ENCODE data around the gene CDCA3. TPM values are rescaled to one million over a fixed set of nuclear protein-coding genes. Genes with fewer than 3 reads are reported as not detected.

Gene CDCA3
- total RNA-seq, 1 experiment from 2014 or later: 61.8 TPM

DNA sequence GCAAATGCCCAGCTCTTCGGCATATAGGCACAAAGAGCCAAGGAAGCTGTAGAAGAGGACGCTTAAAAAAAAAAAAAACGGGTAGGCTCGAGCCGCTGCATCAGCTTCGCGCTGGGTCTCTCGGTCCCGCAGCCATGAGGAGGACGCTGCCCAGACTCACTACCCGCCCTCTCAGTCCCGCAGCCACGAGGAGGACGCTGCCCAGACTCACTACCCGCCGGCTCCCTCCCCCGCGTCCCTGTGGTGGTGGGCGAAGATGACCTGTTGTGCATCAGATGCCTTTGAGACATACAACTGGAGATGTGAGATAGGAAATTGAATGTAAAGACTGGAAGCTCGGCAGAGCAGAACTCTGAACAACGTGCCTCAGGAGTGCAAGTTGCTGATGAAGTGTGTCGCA, 33.5 kb upstream of the CDCA3 start:
- peak overlapping the region; percentile 25 for H3K27ac Mint-ChIP-seq
- CTCF ChIA-PET: interaction anchor here (1.7 to 2.0 kb wide), 2 partner anchors 12 to 15 kb away, joined by 8 to 11 read pairs; no protein-coding TSS in a partner anchor
- H3K36me3 Mint-ChIP-seq: peaks cover 7% of the 10 kb centered on the region; the same call in 1 of the 2 replicates
- no peak for TF ChIP-seq NFATC4 (CRISPR knock-in tag; IDR thresholded peaks at IDR 0.05)
- no peak for TF ChIP-seq NFYB (CRISPR knock-in tag; conservative IDR thresholded peaks at IDR 0.05; ENCODE audit: low read depth)
- TF ChIP-seq ZNF532 (CRISPR knock-in tag; IDR thresholded peaks at IDR 0.05; ENCODE audit: borderline replicate concordance): no peak
- no peak for TF ChIP-seq HMGXB4 (CRISPR knock-in tag; IDR thresholded peaks at IDR 0.05)
- TF ChIP-seq FOXP4 (CRISPR knock-in tag; IDR thresholded peaks at IDR 0.05): no peak
- peaks cover 39% of the 10 kb centered on the region for H3K4me1 Mint-ChIP-seq
- DNase-seq (ENCODE audit: low spot score): no peak
- no peak overlapping the region for H3K4me3 Mint-ChIP-seq
- no peaks in the 10 kb centered on the region for H3K27me3 Mint-ChIP-seq (ENCODE audit: low read depth)
- peak; percentile 33; the same call in 1 of the 2 replicates for ATAC-seq
- H3K9me3 Mint-ChIP-seq: no peaks in the 10 kb centered on the region
- POLR2A ChIA-PET: interaction anchor here (1.2 kb wide), 1 partner anchor 10 kb away, joined by 3 read pairs; no protein-coding TSS in a partner anchor

GRCh38 chr12:6883683-6884082, 32.6 kb upstream of the CDCA3 start:
- Mint-ChIP-seq H3K4me1 (peaks cover 35% of the 10 kb centered on the region), H3K4me3 (no peak overlapping the region), H3K9me3 (no peaks in the 10 kb centered on the region), H3K36me3 (peaks cover 7% of the 10 kb centered on the region; the same call in 1 of the 2 replicates), H3K27me3 (ENCODE audit: low read depth) (no peaks in the 10 kb centered on the region), H3K27ac (no peak overlapping the region)
- DNase-seq (ENCODE audit: low spot score) (no peak), ATAC-seq (no peak)
- CTCF ChIA-PET: interaction anchor here (1.7 to 3.7 kb wide), 2 partner anchors 11 to 14 kb away, joined by 8 to 17 read pairs; partner anchors contain the start of gene SPSB2
- POLR2A ChIA-PET: interaction anchor here (1.2 kb wide), 1 partner anchor 9 kb away, joined by 3 read pairs; no protein-coding TSS in a partner anchor
- TF ChIP-seq ZNF281 (CRISPR knock-in tag; IDR thresholded peaks at IDR 0.05): no peak
- no peak for TF ChIP-seq SMAD4 (CRISPR knock-in tag; IDR thresholded peaks at IDR 0.05)
- TF ChIP-seq ZNF423 (CRISPR knock-in tag; IDR thresholded peaks at IDR 0.05): no peak
- TF ChIP-seq E2F5 (CRISPR knock-in tag; IDR thresholded peaks at IDR 0.05): no peak
- TF ChIP-seq, protein P1, sequence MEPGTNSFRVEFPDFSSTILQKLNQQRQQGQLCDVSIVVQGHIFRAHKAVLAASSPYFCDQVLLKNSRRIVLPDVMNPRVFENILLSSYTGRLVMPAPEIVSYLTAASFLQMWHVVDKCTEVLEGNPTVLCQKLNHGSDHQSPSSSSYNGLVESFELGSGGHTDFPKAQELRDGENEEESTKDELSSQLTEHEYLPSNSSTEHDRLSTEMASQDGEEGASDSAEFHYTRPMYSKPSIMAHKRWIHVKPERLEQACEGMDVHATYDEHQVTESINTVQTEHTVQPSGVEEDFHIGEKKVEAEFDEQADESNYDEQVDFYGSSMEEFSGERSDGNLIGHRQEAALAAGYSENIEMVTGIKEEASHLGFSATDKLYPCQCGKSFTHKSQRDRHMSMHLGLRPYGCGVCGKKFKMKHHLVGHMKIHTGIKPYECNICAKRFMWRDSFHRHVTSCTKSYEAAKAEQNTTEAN (CRISPR knock-in tag; IDR thresholded peaks at IDR 0.05): no peak
- no peak for TF ChIP-seq MLX (CRISPR knock-in tag; IDR thresholded peaks at IDR 0.05)
- TF ChIP-seq TCF7 (CRISPR knock-in tag; IDR thresholded peaks at IDR 0.05; ENCODE audit: low read depth): no peak
- no peak for TF ChIP-seq EMX1 (CRISPR knock-in tag; IDR thresholded peaks at IDR 0.05)
- TF ChIP-seq ZNF317 (CRISPR knock-in tag; IDR thresholded peaks at IDR 0.05; ENCODE audit: borderline replicate concordance, low read depth): no peak
- no peak for TF ChIP-seq GABPB1 (CRISPR knock-in tag; IDR thresholded peaks at IDR 0.05)
- no peak for TF ChIP-seq ZNF121 (CRISPR knock-in tag; IDR thresholded peaks at IDR 0.05)
- no peak for TF ChIP-seq TEAD4 (CRISPR knock-in tag; IDR thresholded peaks at IDR 0.05)
- no peak for TF ChIP-seq ZNF232 (CRISPR knock-in tag; IDR thresholded peaks at IDR 0.05)
- TF ChIP-seq, protein P2, sequence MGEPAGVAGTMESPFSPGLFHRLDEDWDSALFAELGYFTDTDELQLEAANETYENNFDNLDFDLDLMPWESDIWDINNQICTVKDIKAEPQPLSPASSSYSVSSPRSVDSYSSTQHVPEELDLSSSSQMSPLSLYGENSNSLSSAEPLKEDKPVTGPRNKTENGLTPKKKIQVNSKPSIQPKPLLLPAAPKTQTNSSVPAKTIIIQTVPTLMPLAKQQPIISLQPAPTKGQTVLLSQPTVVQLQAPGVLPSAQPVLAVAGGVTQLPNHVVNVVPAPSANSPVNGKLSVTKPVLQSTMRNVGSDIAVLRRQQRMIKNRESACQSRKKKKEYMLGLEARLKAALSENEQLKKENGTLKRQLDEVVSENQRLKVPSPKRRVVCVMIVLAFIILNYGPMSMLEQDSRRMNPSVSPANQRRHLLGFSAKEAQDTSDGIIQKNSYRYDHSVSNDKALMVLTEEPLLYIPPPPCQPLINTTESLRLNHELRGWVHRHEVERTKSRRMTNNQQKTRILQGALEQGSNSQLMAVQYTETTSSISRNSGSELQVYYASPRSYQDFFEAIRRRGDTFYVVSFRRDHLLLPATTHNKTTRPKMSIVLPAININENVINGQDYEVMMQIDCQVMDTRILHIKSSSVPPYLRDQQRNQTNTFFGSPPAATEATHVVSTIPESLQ (CRISPR knock-in tag; IDR thresholded peaks at IDR 0.05): no peak
